ENCODE data around the gene ZNF625.
"Not testable (repeated sequence)": the region's sequence is repeated elsewhere in the genome, so short reads cannot be mapped to it uniquely, and the experiment has no call there.

Gene ZNF625

GRCh38 chr19:12112701-12113100 is 43.8 kb downstream of the ZNF625 start:
- H3K4me3 ChIP-seq (ENCODE audit: low read depth, low read length): no peak overlapping the region
- DNase-seq (ENCODE audit: low read depth): no peak
- TF ChIP-seq CTCF (conservative IDR thresholded peaks at IDR 0.05; ENCODE audit: low read depth, low read length): no peak

- no peak for DNase-seq (ENCODE audit: low read depth)
- no peak overlapping the region for H3K4me3 ChIP-seq (ENCODE audit: low read depth, low read length)
- TF ChIP-seq CTCF (conservative IDR thresholded peaks at IDR 0.05; ENCODE audit: low read depth, low read length): no peak
Observed at GRCh38 chr19:12111943-12112637, 44.4 kb downstream of the ZNF625 start.

- no peak for TF ChIP-seq CTCF (conservative IDR thresholded peaks at IDR 0.05; ENCODE audit: low read depth, low read length)
- DNase-seq (ENCODE audit: low read depth): no peak
- H3K4me3 ChIP-seq (ENCODE audit: low read depth, low read length): no peak overlapping the region
Observed at GRCh38 chr19:12111176-12111575, 45.4 kb downstream of the ZNF625 start.

- not testable (repeated sequence) for H3K4me3 ChIP-seq (ENCODE audit: low read depth, low read length); DNase-seq (ENCODE audit: low read depth)
Observed at GRCh38 chr19:12103909-12104308, 52.6 kb downstream of the ZNF625 start.

- TF ChIP-seq CTCF (conservative IDR thresholded peaks at IDR 0.05; ENCODE audit: low read depth, low read length): no peak
- DNase-seq (ENCODE audit: low read depth): no peak
- H3K4me3 ChIP-seq (ENCODE audit: low read depth, low read length): no peak overlapping the region
Observed at GRCh38 chr19:12098040-12098439, 58.5 kb downstream of the ZNF625 start.

- TF ChIP-seq CTCF (conservative IDR thresholded peaks at IDR 0.05; ENCODE audit: low read depth, low read length): no peak
- peak; percentile 42 for DNase-seq (ENCODE audit: low read depth)
- no peak overlapping the region for H3K4me3 ChIP-seq (ENCODE audit: low read depth, low read length)
Observed at GRCh38 chr19:12095111-12095790, 61.3 kb downstream of the ZNF625 start.

All from choroid plexus epithelial cell (primary cell).